Osteocyte (in vitro differentiated cells): ENCODE data around the gene CCDC89. TPM values are rescaled to one million over a fixed set of nuclear protein-coding genes. Genes with fewer than 3 reads are reported as not detected.

Source experiments
- DNase-seq: peaks from one replicate; pipeline ENCODE4 v3.0.0; 2021; ENCODE audit warnings: mixed read lengths; ENCODE audit not compliant: unreplicated experiment; ENCODE audit errors: extremely low spot score
- H3K27ac Mint-ChIP-seq: one replicate; pipeline ENCODE4 v1.8.0; 2021; ENCODE audit warnings: mild to moderate bottlenecking, mixed read lengths; ENCODE audit not compliant: unreplicated experiment
- H3K27me3 Mint-ChIP-seq: one replicate; pipeline ENCODE4 v1.8.0; 2021; ENCODE audit warnings: mixed read lengths; ENCODE audit not compliant: unreplicated experiment
- H3K36me3 Mint-ChIP-seq: one replicate; pipeline ENCODE4 v1.8.0; 2021; ENCODE audit warnings: mixed read lengths; ENCODE audit not compliant: unreplicated experiment
- H3K4me1 Mint-ChIP-seq: one replicate; pipeline ENCODE4 v1.8.0; 2021; ENCODE audit warnings: mixed read lengths; ENCODE audit not compliant: unreplicated experiment
- H3K4me3 Mint-ChIP-seq: one replicate; pipeline ENCODE4 v1.8.0; 2021; ENCODE audit warnings: mild to moderate bottlenecking, moderate library complexity, mixed read lengths; ENCODE audit not compliant: unreplicated experiment
- H3K9me3 Mint-ChIP-seq: one replicate; pipeline ENCODE4 v1.8.0; 2021; ENCODE audit warnings: mixed read lengths; ENCODE audit not compliant: unreplicated experiment
- long read RNA-seq: library from polyadenylated mRNA; unstranded; transcript quantifications from one replicate; pipeline ENCODE4 v2.0.0, GENCODE V29; 2021
- total RNA-seq: library from RNA; stranded (reverse); gene quantifications from 2 replicates; pipeline ENCODE4 v1.2.1, GENCODE V29; 2021
- TF ChIP-seq, protein P1 (sequence below): fragments of 200-600 bp; sonication (generic); IDR thresholded peaks from 2 replicates; pipeline ENCODE4 v1.5.0; 2021; ENCODE audit warnings: antibody characterized with exemption, mild to moderate bottlenecking, moderate library complexity

Gene CCDC89
- total RNA-seq, result not detected in 2 replicates
- long read RNA-seq, result 0 reads

DNA sequence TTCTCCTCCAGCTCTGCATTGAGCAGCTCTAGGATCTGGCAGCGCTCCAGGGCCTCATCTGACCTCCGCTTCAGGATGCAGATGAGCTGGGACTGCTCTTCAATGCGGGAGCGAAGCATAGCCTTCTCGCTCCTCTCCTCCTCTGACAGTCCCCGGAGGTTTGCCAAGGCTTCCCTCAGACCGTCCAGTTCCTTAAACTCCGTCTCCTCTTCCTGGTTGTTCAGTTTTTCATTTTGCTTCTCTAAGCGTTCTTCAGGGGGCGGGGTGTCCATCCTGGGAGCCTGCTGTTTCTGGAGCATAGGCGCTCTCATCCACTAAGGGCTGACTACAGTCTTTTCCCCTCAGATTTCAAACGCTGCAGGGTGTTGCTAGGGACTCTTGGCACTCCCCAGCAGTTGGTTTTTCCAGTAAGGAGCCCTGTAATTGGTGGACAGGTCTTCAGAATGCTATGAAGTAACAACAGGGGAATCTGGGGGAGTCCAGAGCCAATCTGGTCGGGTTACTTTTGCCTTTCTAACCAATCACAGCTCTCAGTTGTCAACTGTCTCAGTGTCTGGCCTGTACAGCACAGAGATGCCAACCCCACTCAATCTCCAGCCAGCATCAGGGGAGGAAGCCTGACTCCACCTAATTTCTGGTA is at the start of gene CCDC89:
Gene CCDC89, minus strand, starts transcription at position 376 of the 640 bp plus-strand sequence. Its CDS starts 65 bp downstream, at position 311.
- H3K4me1 Mint-ChIP-seq, result peaks cover 1% of the 10 kb centered on the region
- TF ChIP-seq, protein P1, sequence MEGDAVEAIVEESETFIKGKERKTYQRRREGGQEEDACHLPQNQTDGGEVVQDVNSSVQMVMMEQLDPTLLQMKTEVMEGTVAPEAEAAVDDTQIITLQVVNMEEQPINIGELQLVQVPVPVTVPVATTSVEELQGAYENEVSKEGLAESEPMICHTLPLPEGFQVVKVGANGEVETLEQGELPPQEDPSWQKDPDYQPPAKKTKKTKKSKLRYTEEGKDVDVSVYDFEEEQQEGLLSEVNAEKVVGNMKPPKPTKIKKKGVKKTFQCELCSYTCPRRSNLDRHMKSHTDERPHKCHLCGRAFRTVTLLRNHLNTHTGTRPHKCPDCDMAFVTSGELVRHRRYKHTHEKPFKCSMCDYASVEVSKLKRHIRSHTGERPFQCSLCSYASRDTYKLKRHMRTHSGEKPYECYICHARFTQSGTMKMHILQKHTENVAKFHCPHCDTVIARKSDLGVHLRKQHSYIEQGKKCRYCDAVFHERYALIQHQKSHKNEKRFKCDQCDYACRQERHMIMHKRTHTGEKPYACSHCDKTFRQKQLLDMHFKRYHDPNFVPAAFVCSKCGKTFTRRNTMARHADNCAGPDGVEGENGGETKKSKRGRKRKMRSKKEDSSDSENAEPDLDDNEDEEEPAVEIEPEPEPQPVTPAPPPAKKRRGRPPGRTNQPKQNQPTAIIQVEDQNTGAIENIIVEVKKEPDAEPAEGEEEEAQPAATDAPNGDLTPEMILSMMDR, result no peak
- no peak within 1 kb of the TSS for H3K4me3 Mint-ChIP-seq

DNA sequence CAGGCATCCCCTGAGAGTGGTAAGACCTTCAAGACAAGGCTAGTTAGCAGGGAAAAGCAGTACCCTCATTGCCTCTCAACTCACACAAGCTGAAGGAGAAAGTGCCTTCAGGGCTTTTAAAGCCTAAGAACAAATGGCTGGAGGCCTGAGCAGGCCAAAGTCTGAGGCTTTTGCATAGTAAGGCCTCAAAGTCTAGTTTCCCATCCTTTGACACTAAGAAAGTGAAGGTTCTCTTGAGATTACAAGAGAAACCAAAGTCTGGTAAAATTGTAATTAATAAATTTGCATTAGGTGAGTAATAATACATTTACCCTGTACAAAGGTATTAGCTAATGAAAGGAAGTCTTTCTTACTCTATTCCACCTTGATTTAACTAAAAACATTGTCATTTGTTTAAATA is 47.0 kb upstream of the CCDC89 start:
- Mint-ChIP-seq H3K4me3 (no peak overlapping the region), H3K36me3 (no peaks in the 10 kb centered on the region), H3K4me1 (peaks cover 13% of the 10 kb centered on the region), H3K9me3 (peaks cover 5% of the 10 kb centered on the region), H3K27me3 (no peaks in the 10 kb centered on the region), H3K27ac (no peak overlapping the region)
- TF ChIP-seq, protein P1, result no peak
- DNase-seq, result no peak

More for the DNA sequence above, at the start of gene CCDC89:
- peaks cover 8% of the 10 kb centered on the region for H3K27me3 Mint-ChIP-seq
- H3K27ac Mint-ChIP-seq, result no peak within 1 kb of the TSS
- H3K36me3 Mint-ChIP-seq, result no peaks in the 10 kb centered on the region
- no peak for DNase-seq
- H3K9me3 Mint-ChIP-seq, result no peaks in the 10 kb centered on the region

DNA sequence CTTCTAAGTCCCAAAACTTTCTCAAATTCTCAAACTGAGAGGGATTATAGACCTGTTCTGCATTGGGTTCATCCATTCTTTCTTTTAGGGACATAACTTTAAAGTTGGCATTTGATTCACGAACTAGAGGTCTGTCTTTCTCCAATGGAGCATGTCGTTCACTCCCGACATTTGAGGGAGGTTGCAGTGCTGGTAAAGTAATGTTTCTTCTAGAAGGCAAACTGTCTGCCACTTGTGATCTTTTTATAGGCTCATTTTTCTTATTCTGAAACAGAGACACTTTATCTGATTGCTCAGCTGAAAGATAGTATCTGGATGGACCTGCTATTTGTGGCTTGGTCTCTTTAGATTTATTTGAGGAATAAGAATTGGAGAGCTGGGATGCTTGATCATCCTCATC is 40.4 kb upstream of the CCDC89 start:
- peaks cover 5% of the 10 kb centered on the region for H3K9me3 Mint-ChIP-seq
- TF ChIP-seq, protein P1, result no peak
- peaks cover 3% of the 10 kb centered on the region for H3K36me3 Mint-ChIP-seq
- H3K27ac Mint-ChIP-seq, result no peak overlapping the region
- DNase-seq, result no peak
- H3K4me1 Mint-ChIP-seq, result peaks cover 8% of the 10 kb centered on the region
- no peak overlapping the region for H3K4me3 Mint-ChIP-seq
- no peaks in the 10 kb centered on the region for H3K27me3 Mint-ChIP-seq

DNA sequence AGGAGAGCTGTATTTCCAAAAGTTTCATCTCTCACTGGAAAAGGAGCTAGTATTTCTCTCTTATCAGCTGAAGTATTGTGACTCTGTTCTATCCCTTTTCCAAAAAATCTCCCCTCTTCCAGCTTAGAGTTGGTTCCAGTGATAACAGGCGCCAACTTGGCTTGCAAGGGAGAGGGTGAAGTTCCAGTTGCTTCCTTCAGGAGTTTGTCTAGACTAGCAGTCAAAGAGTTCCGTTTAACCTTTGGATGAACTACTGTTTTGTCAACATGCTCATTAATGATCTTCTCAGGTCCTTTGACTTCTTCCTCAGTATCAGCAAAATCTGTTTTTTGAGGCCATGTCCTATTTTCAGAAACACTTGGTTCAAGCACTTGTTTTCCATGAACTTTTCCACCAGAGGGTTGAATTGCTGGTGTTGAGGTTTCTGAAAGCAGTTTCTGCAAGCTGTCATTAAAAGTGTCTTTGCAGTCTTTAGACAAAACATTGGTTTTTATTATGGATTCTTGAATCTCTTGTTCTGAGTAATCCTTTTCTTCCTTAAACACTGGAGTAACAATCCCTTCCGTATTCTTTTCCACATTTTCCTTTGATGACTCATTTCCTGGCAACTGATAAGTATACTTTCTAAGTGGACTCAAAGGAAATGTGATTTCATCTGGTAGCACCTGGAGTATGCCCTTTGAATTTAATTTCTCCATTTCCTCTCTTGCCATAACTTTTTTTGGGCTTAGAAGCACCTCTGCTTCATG is 39.7 kb upstream of the CCDC89 start:
- no peak for DNase-seq
- Mint-ChIP-seq H3K27me3 (no peaks in the 10 kb centered on the region), H3K27ac (no peak overlapping the region), H3K9me3 (peaks cover 5% of the 10 kb centered on the region), H3K4me1 (peaks cover 8% of the 10 kb centered on the region), H3K36me3 (peaks cover 3% of the 10 kb centered on the region), H3K4me3 (no peak overlapping the region)
- TF ChIP-seq, protein P1, result no peak

DNA sequence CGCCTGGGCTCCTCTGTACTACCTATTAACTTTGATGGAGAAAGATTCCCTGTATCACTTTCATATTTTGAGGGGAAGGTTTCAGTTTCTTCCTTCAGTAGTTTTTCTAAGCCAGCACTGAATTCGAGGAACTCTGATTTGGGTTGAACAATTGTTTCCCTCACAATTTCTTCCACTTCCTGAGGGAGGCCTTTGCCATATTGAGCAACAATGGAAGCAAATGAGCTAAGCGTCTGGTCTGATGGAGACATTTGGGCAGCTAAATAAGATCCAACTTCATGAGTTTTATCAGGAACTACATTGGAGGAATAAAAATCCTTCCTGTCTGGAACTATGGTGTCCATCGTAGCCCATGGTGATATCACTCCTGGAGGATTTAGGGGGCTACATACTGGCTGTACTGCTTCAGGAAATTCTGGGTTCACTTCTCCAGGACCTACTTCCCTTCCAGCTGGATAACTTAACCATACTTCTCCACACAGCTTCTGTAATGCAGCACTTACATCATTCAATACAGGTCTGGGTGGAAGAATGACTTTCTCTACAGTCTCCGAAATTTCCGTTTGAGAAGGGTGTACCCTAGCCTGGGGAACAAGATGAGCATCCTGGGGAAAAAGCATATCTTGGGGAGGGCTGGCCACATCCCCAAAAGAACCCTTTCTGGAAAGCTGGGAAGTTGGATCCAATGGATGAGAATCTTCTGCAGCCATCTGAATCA is 38.9 kb upstream of the CCDC89 start:
- TF ChIP-seq, protein P1, result no peak
- H3K36me3 Mint-ChIP-seq, result peaks cover 3% of the 10 kb centered on the region
- no peaks in the 10 kb centered on the region for H3K27me3 Mint-ChIP-seq
- peaks cover 5% of the 10 kb centered on the region for H3K9me3 Mint-ChIP-seq
- DNase-seq, result no peak
- H3K27ac Mint-ChIP-seq, result no peak overlapping the region
- peaks cover 9% of the 10 kb centered on the region for H3K4me1 Mint-ChIP-seq
- no peak overlapping the region for H3K4me3 Mint-ChIP-seq
